Hepatocyte (in vitro differentiated cells): ENCODE data around the gene CCNK.

Source experiments
- CTCF ChIP-seq: fragments of 200-600 bp; sonication (generic); IDR thresholded peaks from 2 replicates; pipeline ENCODE4 v1.5.1; 2016; ENCODE audit warnings: antibody characterized with exemption, mild to moderate bottlenecking; ENCODE audit not compliant: poor library complexity
- EZH2 ChIP-seq: fragments of 200-600 bp; sonication (generic); IDR thresholded peaks from 2 replicates; pipeline ENCODE4 v1.6.1; 2016; ENCODE audit warnings: antibody characterized with exemption, mild to moderate bottlenecking, borderline replicate concordance

GRCh38 chr14:99524804-99525698 lies 43.8 kb downstream of the CCNK start:
- TF ChIP-seq CTCF = peak; percentile 43
- no peak for TF ChIP-seq EZH2
